Effector memory CD4-positive, alpha-beta T cell (primary cell): ENCODE measurements around the gene ACE.

ENCODE experiments used
- DNase-seq, 3 donors: peaks; one replicate each; pipeline ENCODE4 v3.0.0-alpha.2; 2020
- H3K27ac ChIP-seq: 2 replicates; pipeline ENCODE4 v1.7.0; 2013; ENCODE audit warnings: mild to moderate bottlenecking, low read length, moderate library complexity; ENCODE audit not compliant: insufficient read depth, poor library complexity, severe bottlenecking
- H3K27me3 ChIP-seq: replicated peaks from 2 replicates; pipeline ENCODE4 v1.7.0; 2013; ENCODE audit warnings: mild to moderate bottlenecking, low read length; ENCODE audit not compliant: insufficient read depth, control insufficient read depth, poor library complexity, severe bottlenecking
- H3K36me3 ChIP-seq: 2 replicates; pipeline ENCODE4 v1.7.0; 2013; ENCODE audit warnings: mild to moderate bottlenecking, low read length, moderate library complexity; ENCODE audit not compliant: control insufficient read depth, insufficient read depth
- H3K4me1 ChIP-seq: 2 replicates; pipeline ENCODE4 v1.7.0; 2013; ENCODE audit warnings: low read length, mild to moderate bottlenecking; ENCODE audit not compliant: control insufficient read depth, insufficient read depth, poor library complexity, severe bottlenecking
- H3K4me3 ChIP-seq: 2 replicates; pipeline ENCODE4 v1.7.0; 2013; ENCODE audit warnings: low read length, low read depth, mild to moderate bottlenecking; ENCODE audit not compliant: insufficient read depth, poor library complexity, severe bottlenecking
- H3K9me3 ChIP-seq: 2 replicates; pipeline ENCODE4 v1.7.0; 2013; ENCODE audit warnings: mild to moderate bottlenecking, low read length, moderate library complexity; ENCODE audit not compliant: control insufficient read depth
- total RNA-seq, 3 donors: gene quantifications; one replicate each; lab custom pipeline; 2026; lab: John Stamatoyannopoulos, UW

Gene ACE
- 14.5 to 19.7 (median 15.0) reads per million in 3 donors for total RNA-seq

- peak; percentile 17 to 22 (median 20) for DNase-seq
- Histone ChIP-seq H3K4me3 (peak within 1 kb of the TSS; percentile 64), H3K36me3 (no peaks in the 10 kb centered on the region), H3K27me3 (peaks cover 5% of the 10 kb centered on the region), H3K4me1 (peaks cover 20% of the 10 kb centered on the region), H3K27ac (no peak within 1 kb of the TSS), H3K9me3 (no peaks in the 10 kb centered on the region)
Measured at GRCh38 chr17:63476854-63477479, at the start of gene ACE. TSS of gene ACE (plus strand) at chr17:63477061. CDS start at chr17:63477095, 34 bp downstream.

- Histone ChIP-seq H3K27me3 (no peaks in the 10 kb centered on the region), H3K36me3 (peaks cover 7% of the 10 kb centered on the region), H3K4me1 (peaks cover 30% of the 10 kb centered on the region), H3K9me3 (no peaks in the 10 kb centered on the region), H3K4me3 (no peak overlapping the region), H3K27ac (no peak overlapping the region)
- DNase-seq: no peak
Measured at GRCh38 chr17:63429766-63430165, 47.1 kb upstream of the ACE start.

GRCh38 chr17:63430223-63430622, 46.6 kb upstream of the ACE start:
- no peak overlapping the region for H3K4me3 ChIP-seq
- DNase-seq: no peak
- H3K4me1 ChIP-seq: peaks cover 33% of the 10 kb centered on the region
- H3K9me3 ChIP-seq: no peaks in the 10 kb centered on the region
- no peaks in the 10 kb centered on the region for H3K27me3 ChIP-seq
- H3K27ac ChIP-seq: no peak overlapping the region
- H3K36me3 ChIP-seq: peaks cover 7% of the 10 kb centered on the region

GRCh38 chr17:63431618-63431938, 45.3 kb upstream of the ACE start:
- H3K9me3 ChIP-seq: no peaks in the 10 kb centered on the region
- peaks cover 35% of the 10 kb centered on the region for H3K4me1 ChIP-seq
- peaks cover 16% of the 10 kb centered on the region for H3K36me3 ChIP-seq
- no peak overlapping the region for H3K4me3 ChIP-seq
- no peak for DNase-seq
- H3K27ac ChIP-seq: no peak overlapping the region
- no peaks in the 10 kb centered on the region for H3K27me3 ChIP-seq

- no peaks in the 10 kb centered on the region for H3K27me3 ChIP-seq
- peaks cover 30% of the 10 kb centered on the region for H3K4me1 ChIP-seq
- no peak for DNase-seq
- H3K4me3 ChIP-seq: no peak overlapping the region
- peaks cover 16% of the 10 kb centered on the region for H3K36me3 ChIP-seq
- H3K27ac ChIP-seq: no peak overlapping the region
- no peaks in the 10 kb centered on the region for H3K9me3 ChIP-seq
Measured at GRCh38 chr17:63431939-63432804, 44.7 kb upstream of the ACE start.

GRCh38 chr17:63433746-63434591, 42.9 kb upstream of the ACE start:
- Histone ChIP-seq H3K36me3 (peaks cover 16% of the 10 kb centered on the region), H3K4me1 (peaks cover 29% of the 10 kb centered on the region), H3K27ac (peak overlapping the region; percentile 40), H3K9me3 (no peaks in the 10 kb centered on the region), H3K27me3 (no peaks in the 10 kb centered on the region), H3K4me3 (no peak overlapping the region)
- DNase-seq: no peak

GRCh38 chr17:63434951-63435571, 41.8 kb upstream of the ACE start:
- H3K4me1 ChIP-seq: peaks cover 34% of the 10 kb centered on the region
- peaks cover 16% of the 10 kb centered on the region for H3K36me3 ChIP-seq
- H3K27ac ChIP-seq: peak overlapping the region; percentile 7
- DNase-seq: peak; percentile 18 to 45 (median 42)
- H3K27me3 ChIP-seq: no peaks in the 10 kb centered on the region
- H3K9me3 ChIP-seq: no peaks in the 10 kb centered on the region
- no peak overlapping the region for H3K4me3 ChIP-seq

- H3K27ac ChIP-seq: peak overlapping the region; percentile 21
- H3K4me1 ChIP-seq: peaks cover 43% of the 10 kb centered on the region
- no peak for DNase-seq
Measured at GRCh38 chr17:63435681-63436522, 41.0 kb upstream of the ACE start.

GRCh38 chr17:63436523-63437110, 40.2 kb upstream of the ACE start:
- Histone ChIP-seq H3K36me3 (peaks cover 16% of the 10 kb centered on the region), H3K4me1 (peaks cover 45% of the 10 kb centered on the region), H3K27ac (no peak overlapping the region), H3K4me3 (no peak overlapping the region), H3K9me3 (no peaks in the 10 kb centered on the region), H3K27me3 (no peaks in the 10 kb centered on the region)
- no peak for DNase-seq

More at GRCh38 chr17:63435681-63436522, 41.0 kb upstream of the ACE start:
- no peaks in the 10 kb centered on the region for H3K9me3 ChIP-seq
- peaks cover 16% of the 10 kb centered on the region for H3K36me3 ChIP-seq
- H3K4me3 ChIP-seq: no peak overlapping the region
- H3K27me3 ChIP-seq: no peaks in the 10 kb centered on the region
